Measurements from ENCODE around the gene ACIN1. TPM values are rescaled to one million over a fixed set of nuclear protein-coding genes. Genes with fewer than 3 reads are reported as not detected.

Gene ACIN1
- total and polyA plus RNA-seq, 2 of the 8 experiments (the other 6 are each of a cell fraction or from before 2014, with no cell fraction given): 132 to 233 TPM

GRCh38 chr14:23076785-23077408, 18.0 kb downstream of the ACIN1 start (continued):
- TF ChIP-seq GABPA (IDR thresholded peaks at IDR 0.05; ENCODE audit: borderline replicate concordance, insufficient read depth, low read length) (no peak), FOSL1 (IDR thresholded peaks at IDR 0.05; ENCODE audit: insufficient read depth, low read depth, low read length) (no peak), MAFK (IDR thresholded peaks at IDR 0.05; ENCODE audit: low read depth, low read length) (no peak), CTCF (IDR thresholded peaks at IDR 0.05; ENCODE audit: control extremely low read depth in 1 of 3, insufficient read depth in 1 of 3, low read depth in 1 of 3, low read length in 3 of 3) (peak in 2 of 3 experiments; percentile 51 to 61; a peak in 3 of 4 replicates), CREB1 (IDR thresholded peaks at IDR 0.05) (no peak), TBP (IDR thresholded peaks at IDR 0.05; ENCODE audit: low read depth, low read length) (no peak), CBX5 (IDR thresholded peaks at IDR 0.05; ENCODE audit: low read depth, low read length) (no peak), ATF2 (IDR thresholded peaks at IDR 0.05; ENCODE audit: low read length) (no peak)
